ENCODE measurements around the gene PSAP. TPM values are rescaled to one million over a fixed set of nuclear protein-coding genes. Genes with fewer than 3 reads are reported as not detected.
A peak's percentile ranks its signal among the peaks of the same experiment; 100 is the strongest.

The PSAP gene
- total RNA-seq, 1 donor from 2014 or later: 907 TPM

GRCh38 chr10:71844695-71845094 is 6.4 kb downstream of the PSAP start:
- no peak for DNase-seq

DNA sequence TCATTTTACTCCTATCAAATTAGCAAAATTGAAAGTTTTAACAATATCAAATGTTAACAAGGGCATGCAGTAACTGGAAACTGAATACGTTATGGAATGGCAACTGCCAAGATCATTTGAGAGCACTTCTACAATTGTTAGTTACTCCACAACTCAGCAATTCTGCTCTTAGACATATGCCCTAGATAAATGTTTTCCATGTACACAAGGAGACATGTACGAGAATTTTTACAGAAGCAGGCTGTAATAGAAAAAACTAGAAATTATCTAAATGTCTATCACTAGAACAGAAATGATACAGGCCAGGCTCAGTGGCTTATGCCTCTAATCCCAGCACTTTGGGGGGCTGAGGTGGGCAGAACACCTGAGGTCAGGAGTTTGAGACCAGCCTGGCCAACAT is 7.0 kb downstream of the PSAP start:
- no peak for DNase-seq

DNA sequence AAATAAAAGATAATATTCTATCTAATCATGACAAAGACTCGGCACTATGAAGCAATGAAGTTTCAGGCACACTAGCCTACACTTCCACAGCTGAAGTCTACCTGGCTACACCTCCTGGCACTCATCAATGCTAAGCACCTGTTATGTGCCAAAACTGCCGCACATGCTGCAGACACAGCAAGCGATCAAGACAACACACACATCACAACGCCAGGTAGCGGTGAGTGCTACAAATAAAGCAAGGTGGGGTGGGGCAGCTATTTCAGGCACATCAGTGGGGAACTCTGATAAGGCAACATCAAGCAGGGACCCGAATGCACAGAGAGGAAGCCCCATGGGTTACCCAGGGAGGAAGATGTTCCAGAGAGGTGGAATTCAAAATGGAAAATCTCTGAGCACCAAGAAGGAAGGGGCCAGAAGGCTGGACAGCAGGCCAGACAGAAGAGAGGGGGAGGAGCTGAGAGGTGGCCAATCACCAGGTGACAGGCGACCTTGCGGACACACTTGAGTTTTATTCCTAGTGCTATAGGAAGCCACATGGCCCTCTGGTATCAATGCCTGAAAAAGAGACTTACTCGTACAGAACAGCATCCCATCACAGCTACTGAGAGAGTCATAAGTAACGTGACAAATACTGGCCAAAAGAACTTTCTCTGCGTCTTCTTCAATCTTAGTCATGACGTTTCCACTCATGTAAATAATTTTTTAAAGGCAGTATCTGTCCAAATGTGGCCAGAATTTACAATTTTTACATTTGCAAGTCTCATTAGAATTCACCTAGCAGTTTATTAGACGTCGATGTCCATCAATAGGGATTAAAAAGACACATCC is 8.0 kb downstream of the PSAP start:
- no peak for DNase-seq

- no peak for DNase-seq
Measured at GRCh38 chr10:71842422-71842821, 8.6 kb downstream of the PSAP start.

DNA sequence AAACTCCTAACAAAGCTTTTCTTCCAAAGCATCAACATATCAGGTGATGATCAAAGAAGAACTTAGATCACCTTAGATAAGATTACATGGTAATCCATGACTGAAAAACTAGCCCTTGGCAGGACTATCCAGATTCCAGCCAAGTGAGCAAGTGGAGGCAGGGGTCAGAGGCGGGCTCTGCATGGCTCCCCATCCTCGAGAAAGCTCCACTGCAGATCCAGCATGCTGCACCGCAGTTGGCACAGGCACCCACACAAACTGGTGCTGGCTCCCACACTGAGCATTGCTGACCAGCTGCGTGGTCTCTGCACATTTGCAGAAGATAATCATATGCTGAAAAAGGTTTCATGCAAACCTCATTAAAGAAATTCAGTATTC is 10.1 kb downstream of the PSAP start:
- no peak for DNase-seq

DNA sequence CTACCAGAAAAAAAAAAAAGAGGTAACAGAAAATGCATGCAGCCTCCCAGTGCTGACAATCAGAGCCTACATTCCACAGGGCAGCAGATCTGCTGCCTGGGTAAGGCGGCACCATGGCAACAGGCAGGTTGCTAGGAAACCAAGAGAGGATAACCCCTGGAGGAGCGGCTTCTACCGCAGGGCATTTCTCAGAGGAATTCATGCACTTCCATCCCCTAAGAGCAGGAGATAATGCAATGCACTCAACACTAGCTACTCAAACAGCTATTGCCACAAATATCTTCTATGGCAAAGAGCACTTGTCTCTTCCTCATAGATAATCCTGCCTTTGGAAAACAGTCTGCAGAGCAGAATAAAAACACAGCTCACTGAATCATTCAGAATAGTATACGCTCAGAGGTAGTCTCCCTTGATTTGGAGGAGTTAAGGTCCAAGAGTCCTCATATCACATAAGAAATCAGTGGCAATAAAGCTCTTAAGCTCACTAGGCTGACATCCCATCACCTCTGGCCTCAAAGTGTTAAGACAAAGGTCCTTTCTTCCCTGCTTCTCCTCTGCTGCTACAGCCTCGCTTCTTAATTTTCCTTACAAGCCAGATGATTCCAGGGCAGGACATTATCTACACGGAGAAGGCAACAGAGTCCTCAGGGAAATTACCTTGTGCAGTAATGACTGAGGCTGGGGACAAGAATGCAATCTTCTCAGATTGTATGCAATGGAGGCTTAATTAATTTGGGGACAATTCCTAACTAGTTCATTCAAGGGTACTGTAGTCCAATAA is 10.7 kb downstream of the PSAP start:
- peak; percentile 86 for DNase-seq

DNA sequence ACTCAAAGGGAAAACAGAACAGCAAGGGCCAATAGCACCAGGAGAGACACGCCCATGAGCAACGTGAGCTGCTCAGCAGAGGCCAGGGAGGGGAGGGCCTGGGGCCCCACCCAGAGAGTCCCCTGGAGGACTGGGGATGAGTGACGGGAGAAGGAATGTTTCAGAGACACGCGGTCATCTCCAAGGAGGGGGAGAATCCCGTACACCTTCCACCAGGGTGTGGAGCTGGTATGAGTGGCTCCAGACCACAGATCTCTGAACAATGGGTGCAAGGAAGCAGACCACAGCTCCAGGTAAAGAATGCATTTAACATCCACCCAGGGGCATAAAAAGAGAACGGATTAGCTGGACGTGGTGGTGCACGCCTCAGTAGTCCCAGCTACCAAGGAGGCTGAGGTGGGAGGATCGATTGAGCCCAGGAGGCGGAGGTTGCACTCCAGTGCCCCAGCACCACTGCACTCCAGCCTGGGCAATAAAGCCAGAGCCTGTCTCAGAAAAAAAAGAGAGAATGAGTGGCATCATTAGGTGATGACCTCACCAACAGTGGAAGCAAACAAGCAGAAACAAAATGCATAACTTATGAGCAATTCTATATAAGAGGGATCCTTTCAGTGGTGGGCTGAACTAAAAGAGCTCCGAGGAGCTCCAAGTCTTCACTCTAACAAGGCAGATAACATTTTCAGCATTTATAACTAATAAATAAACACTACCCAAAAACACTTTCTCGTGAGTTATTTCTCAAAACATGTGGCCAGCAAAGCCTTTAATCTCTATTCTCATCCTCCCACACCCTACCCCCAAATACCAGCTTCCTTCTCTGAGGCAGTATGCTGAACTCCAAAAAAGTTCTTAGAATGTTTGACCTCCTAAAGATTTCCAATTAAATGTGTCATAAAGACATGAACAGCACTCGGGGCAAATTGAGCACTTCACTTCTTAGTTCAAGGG is 12.5 kb downstream of the PSAP start:
- DNase-seq: no peak

DNA sequence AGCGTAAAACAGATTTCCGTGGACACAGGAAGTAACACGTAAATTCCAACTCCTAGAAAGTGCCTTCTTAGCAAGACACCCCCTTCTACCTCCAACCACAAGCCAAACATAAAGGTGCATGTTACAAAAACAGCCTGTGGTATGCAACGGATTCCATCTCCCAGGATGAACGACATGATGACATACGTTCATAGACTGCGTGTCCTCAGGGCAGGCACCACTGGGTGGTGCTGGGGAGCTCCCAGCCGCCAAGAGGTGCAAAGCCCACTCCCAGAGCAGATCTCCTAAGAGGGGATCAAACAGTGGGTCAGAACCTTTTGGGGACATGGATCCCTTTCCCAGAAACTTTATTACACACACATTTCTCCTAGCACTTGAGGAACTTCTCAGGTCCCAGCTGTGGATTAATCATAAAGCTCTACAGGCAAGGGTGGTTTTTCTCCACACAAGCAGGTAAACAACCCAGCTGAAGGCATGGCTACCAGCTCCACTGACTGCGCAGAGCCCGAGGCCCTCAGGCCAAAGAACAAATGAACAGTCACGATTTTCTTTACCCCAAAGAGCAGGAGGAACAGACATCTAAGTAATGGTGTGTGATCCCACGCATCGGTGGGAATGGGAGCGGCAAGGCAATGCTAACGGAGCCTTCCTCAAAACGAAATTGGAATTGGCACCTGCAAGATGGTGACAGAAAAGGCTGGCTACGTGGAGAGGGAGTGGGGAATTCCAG is 13.8 kb downstream of the PSAP start:
- DNase-seq: peak; percentile 66

GRCh38 chr10:71836596-71836974 is 14.5 kb downstream of the PSAP start:
- DNase-seq: peak; percentile 87

GRCh38 chr10:71835671-71836595 is 15.1 kb downstream of the PSAP start:
- peak; percentile 91 for DNase-seq

DNA sequence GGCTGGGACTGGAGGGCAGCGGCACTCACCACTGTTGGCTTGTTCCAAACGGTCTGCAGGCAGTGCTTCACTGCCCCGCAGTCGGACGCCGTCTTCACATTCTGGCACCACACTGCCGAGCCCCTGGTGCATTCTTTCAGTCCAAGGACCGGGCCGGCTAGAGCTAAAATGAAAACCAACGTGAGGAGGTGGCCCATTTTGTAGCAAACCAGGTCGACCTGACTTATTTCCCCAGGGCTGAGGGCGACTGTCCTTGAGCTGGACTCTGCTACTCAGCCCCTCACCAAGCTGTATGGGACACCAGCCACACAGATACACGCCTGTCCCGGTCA is 16.7 kb downstream of the PSAP start:
- no peak for DNase-seq

DNA sequence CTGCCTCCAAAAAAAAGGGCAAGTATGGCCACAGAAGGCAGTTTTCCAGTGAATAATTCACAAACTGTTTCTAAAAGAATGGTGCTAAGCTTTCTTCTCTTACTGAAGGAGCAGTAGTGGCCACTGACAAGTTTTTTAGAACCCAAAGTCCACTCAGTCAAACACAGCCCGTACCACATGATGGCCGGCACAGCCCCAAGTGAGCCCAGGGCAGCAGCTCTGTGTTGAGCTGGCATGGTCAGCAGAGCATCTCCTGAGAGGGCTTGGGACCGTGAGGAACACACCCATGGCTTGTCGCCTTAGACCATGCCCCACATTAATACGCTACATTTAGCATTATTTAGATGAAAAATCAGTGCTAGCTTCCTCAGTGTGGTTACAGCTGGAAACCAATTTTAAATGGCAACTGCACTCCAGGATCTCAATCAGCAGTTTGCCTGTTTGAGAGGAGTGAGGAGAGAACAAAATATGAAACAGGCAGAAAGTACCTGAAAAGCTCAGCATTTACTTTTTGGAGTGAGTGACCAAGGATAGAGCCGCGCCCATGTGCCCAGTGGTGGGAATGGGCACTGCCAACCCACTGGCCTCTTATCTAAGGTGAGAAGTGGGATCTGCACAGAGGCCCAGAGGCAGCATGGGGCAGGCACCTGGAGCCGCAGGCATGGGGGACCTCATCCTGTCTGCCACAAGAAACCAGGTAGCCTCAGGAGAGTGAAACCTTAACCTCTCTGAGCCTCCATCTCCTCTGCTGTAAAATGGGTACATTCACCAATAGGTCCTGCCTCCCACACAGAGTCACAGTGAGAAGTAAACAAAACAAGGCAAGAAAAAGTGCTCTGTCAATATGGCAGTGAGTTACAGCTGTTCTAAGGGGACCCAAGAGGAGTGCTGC is 17.4 kb downstream of the PSAP start:
- DNase-seq: no peak

DNA sequence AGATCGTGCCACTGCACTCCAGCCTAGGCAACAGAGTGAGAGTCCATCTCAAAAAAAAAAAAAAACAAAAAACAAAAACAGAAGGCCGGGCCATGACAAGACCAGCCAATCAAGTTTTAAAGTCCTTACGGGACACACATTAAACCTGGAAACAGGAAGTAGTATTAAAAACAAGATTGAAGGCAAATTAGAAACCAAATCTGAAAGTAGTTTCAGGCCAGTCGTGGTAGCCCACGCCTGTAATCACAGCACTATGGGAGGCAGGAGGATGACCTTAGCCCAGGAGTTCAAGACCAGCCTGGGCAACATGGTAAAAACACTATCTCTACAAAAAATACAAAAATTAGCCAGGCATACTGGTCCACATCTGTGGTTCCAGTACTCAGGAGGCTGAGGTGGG is 18.1 kb downstream of the PSAP start:
- DNase-seq: no peak

- peak; percentile 76 for DNase-seq
Measured at GRCh38 chr10:71831646-71832552, 19.2 kb downstream of the PSAP start.

DNA sequence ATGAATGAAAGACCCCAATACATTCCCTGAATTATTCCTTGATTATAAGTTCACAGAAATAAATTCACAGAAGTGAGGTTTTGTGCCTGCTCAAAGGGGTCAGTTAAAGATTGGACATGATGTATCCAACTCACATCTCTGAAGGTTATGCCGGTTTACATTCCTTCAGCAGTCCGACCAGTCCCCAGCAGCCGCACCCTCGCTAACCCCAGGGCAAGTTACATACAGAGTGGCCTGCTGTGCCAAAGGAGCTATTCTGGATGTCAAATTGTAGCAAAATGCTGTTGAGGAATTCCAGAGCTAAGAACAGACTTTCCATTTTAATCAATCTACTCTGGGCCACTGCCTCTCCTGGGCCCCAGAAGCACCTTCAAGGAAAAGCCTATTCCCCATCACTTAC is 20.3 kb downstream of the PSAP start:
- no peak for DNase-seq

- no peak for DNase-seq
Measured at GRCh38 chr10:71829896-71830295, 21.2 kb downstream of the PSAP start.

GRCh38 chr10:71829171-71829570 is 21.9 kb downstream of the PSAP start:
- DNase-seq: no peak

- no peak for DNase-seq
Measured at GRCh38 chr10:71828702-71829101, 22.3 kb downstream of the PSAP start.

DNA sequence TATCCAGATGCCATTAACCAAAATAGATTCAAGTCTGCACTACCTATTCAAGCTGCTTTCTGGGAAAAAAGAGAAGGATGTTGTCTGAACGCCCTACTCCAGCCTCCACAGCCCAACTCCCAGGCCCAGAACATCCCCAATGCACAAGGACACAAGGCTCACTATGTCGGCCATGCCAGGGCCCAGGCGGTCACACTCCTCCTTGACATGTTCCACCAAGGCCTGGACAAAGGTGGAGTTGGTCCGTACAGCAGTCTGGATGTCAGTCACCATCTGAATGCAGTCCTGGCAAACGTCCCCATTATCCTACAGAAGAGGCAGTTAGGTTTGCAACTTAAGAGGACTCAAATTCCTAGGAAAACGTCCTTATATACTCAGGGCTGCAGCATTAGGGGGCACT is 23.2 kb downstream of the PSAP start:
- DNase-seq: no peak
